ENCODE data around the gene MLC1. TPM values are rescaled to one million over a fixed set of nuclear protein-coding genes. Genes with fewer than 3 reads are reported as not detected.

The MLC1 gene
- total and polyA plus RNA-seq, 2 of the 4 experiments (the other 2 are of a cell fraction): 0.10 TPM; not detected in 1

DNA sequence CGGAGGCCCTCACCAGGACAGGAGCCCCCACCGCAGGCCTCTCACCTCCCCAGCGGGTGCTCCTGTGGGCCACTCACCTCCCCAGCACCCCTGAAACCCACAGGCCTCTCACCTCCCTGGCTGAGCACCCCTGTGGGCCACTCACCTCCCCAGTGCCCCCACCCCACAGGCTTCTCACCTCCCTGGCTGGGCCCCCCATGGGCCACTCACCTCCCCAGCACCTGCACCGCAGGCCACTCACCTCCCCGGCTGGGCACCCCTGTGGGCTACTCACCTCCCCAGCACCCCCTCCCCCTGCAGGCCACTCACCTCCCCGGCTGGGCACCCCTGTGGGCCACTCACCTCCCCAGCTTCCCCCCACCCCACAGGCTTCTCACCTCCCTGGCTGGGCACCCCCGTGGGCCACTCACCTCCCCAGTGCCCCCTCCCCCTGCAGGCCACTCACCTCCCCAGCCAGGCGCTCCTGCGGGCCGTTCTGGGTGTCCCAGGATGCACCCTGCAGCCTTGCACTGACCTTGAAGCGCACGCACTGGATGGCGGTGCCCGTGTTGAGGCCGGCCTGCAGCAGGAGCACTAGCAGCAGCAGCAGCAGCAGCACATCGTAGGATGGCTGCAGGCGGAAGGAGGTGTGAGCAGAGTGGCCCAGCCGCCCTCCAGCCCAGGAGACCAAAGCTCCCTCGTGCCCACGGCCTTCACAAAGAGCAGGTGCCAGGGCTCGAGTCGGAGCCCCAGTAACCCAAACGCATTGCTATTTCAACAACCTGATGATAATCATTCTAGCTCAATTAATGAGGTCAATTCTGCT lies 21.4 kb downstream of the MLC1 start:
- dilution Hi-C loops (cut with HindIII; ENCODE audit: low sequenced_read_pairs, unreplicated experiment) (no loop called here), in situ Hi-C loops (cut with MboI; ENCODE audit: low sequenced_read_pairs) (no loop called here), intact Hi-C loops (cut with micrococcal nuclease) (no loop called here)
- Histone ChIP-seq H3K36me3 (ENCODE audit: control insufficient read depth, insufficient read depth, low read length) (no peaks in the 10 kb centered on the region), H4K20me1 (ENCODE audit: insufficient read depth, low read length) (no peaks in the 10 kb centered on the region), H2BK20ac (ENCODE audit: low read depth, low read length) (no peak overlapping the region), H2AK5ac (ENCODE audit: low read depth, low read length) (no peak overlapping the region), H2BK5ac (ENCODE audit: low read depth, low read length, poor library complexity, severe bottlenecking) (no peak overlapping the region), H3K9me3 (ENCODE audit: control insufficient read depth, insufficient read depth, low read length) (no peaks in the 10 kb centered on the region), H3K4me3 (ENCODE audit: insufficient read depth, low read depth, low read length) (no peak overlapping the region), H3K18ac (ENCODE audit: low read depth, low read length) (no peak overlapping the region), H2BK15ac (ENCODE audit: low read depth, low read length) (no peak overlapping the region), H3K79me1 (ENCODE audit: low read depth in 1 of 2, low read length in 2 of 2) (no peaks in the 10 kb centered on the region), H3K27ac (ENCODE audit: insufficient read depth, low read length) (no peak overlapping the region), H3K9ac (ENCODE audit: low read depth, low read length) (no peak overlapping the region), H3K4me2 (ENCODE audit: low read depth, low read length) (no peak overlapping the region), H3K4ac (ENCODE audit: low read depth, low read length) (no peak overlapping the region), H4K8ac (ENCODE audit: low read depth in 2 of 2, low read length in 2 of 2) (no peak overlapping the region), H2AK9ac (replicated peaks; ENCODE audit: low read depth, low read length, poor library complexity) (no peak overlapping the region), H4K5ac (ENCODE audit: low read depth, low read length) (no peak overlapping the region), H3K27me3 (ENCODE audit: control insufficient read depth, insufficient read depth, low read length) (peaks cover 39% of the 10 kb centered on the region), H3K9me1 (ENCODE audit: insufficient read depth, low read length) (no peaks in the 10 kb centered on the region), H3K14ac (replicated peaks; ENCODE audit: low read depth, low read length) (no peak overlapping the region), H4K91ac (ENCODE audit: insufficient read depth, low read depth, low read length) (no peak overlapping the region), H3K23ac (ENCODE audit: low read depth, low read length) (no peak overlapping the region), H3K4me1 (ENCODE audit: control insufficient read depth, insufficient read depth, low read length) (peaks cover 4% of the 10 kb centered on the region; the same call in 1 of the 2 replicates), H3K56ac (ENCODE audit: extremely low read depth, insufficient read depth, low read length) (no peak overlapping the region), H2AFZ (replicated peaks; ENCODE audit: low read length, poor library complexity) (no peak overlapping the region), H2BK120ac (ENCODE audit: low read depth, low read length) (no peak overlapping the region)
- ChIA-PET POLR2A (ENCODE audit: unreplicated experiment) (no interaction called here), CTCF (no interaction called here)
- no peak for ATAC-seq (ENCODE audit: low read depth)
- no peak for DNase-seq
- TF ChIP-seq RFX5 (IDR thresholded peaks at IDR 0.05; ENCODE audit: low read depth, low read length) (no peak), POLR2A (IDR thresholded peaks at IDR 0.05; ENCODE audit: low read depth, low read length) (no peak), CHD1 (IDR thresholded peaks at IDR 0.05; ENCODE audit: low read depth, low read length) (no peak), FOS (IDR thresholded peaks at IDR 0.05; ENCODE audit: low read depth, low read length) (no peak), MAFK (IDR thresholded peaks at IDR 0.05; ENCODE audit: low read depth, low read length) (no peak), CEBPB (IDR thresholded peaks at IDR 0.05; ENCODE audit: low read depth, low read length) (no peak), RCOR1 (IDR thresholded peaks at IDR 0.05; ENCODE audit: insufficient replicate concordance, low read length) (no peak), NFE2L2 (IDR thresholded peaks at IDR 0.05; ENCODE audit: low read depth, low read length) (no peak), MAZ (IDR thresholded peaks at IDR 0.05; ENCODE audit: borderline replicate concordance, low read depth, low read length) (no peak), BHLHE40 (IDR thresholded peaks at IDR 0.05; ENCODE audit: low read depth, low read length) (no peak), SMC3 (IDR thresholded peaks at IDR 0.05; ENCODE audit: low read depth, low read length) (no peak)
- TF ChIP-seq, protein P1, sequence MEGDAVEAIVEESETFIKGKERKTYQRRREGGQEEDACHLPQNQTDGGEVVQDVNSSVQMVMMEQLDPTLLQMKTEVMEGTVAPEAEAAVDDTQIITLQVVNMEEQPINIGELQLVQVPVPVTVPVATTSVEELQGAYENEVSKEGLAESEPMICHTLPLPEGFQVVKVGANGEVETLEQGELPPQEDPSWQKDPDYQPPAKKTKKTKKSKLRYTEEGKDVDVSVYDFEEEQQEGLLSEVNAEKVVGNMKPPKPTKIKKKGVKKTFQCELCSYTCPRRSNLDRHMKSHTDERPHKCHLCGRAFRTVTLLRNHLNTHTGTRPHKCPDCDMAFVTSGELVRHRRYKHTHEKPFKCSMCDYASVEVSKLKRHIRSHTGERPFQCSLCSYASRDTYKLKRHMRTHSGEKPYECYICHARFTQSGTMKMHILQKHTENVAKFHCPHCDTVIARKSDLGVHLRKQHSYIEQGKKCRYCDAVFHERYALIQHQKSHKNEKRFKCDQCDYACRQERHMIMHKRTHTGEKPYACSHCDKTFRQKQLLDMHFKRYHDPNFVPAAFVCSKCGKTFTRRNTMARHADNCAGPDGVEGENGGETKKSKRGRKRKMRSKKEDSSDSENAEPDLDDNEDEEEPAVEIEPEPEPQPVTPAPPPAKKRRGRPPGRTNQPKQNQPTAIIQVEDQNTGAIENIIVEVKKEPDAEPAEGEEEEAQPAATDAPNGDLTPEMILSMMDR (conservative IDR thresholded peaks at IDR 0.05; ENCODE audit: low read depth, low read length): no peak
- TF ChIP-seq, protein P2, sequence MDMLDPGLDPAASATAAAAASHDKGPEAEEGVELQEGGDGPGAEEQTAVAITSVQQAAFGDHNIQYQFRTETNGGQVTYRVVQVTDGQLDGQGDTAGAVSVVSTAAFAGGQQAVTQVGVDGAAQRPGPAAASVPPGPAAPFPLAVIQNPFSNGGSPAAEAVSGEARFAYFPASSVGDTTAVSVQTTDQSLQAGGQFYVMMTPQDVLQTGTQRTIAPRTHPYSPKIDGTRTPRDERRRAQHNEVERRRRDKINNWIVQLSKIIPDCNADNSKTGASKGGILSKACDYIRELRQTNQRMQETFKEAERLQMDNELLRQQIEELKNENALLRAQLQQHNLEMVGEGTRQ (IDR thresholded peaks at IDR 0.05; ENCODE audit: low read depth, low read length): no peak
- no TSS peak for BruUV-seq (replicated peaks)
- 61% methylated on average over 7 of the region's 23 CpGs; no CpG with 5 or more reads in 1 of the 2 experiments for WGBS, 2 experiments (ENCODE audit: extremely low coverage in 2 of 2, insufficient read length in 1 of 2)
